Kidney glomerular epithelial cell (primary cell): ENCODE measurements around the gene ZDHHC22.

Source experiments
- DNase-seq: peaks from one replicate; lab custom pipeline; 2025; lab: John Stamatoyannopoulos, UW

Gene ZDHHC22

GRCh38 chr14:77141214-77142004, at the start of gene ZDHHC22:
ZDHHC22 (minus strand) TSS chr14:77141791; CDS start chr14:77139738, 2,053 bp downstream.
- no peak for DNase-seq

- no peak for DNase-seq
These were observed 49.4 kb upstream of the ZDHHC22 start for GRCh38 chr14:77190977-77191376.

- DNase-seq: no peak
These were observed 47.9 kb upstream of the ZDHHC22 start for GRCh38 chr14:77189479-77189878.

GRCh38 chr14:77187649-77188012, 46.0 kb upstream of the ZDHHC22 start:
- DNase-seq: no peak

GRCh38 chr14:77186911-77187648, 45.5 kb upstream of the ZDHHC22 start:
- DNase-seq: peak; percentile 55

- no peak for DNase-seq
These were observed 43.5 kb upstream of the ZDHHC22 start for GRCh38 chr14:77185093-77185465.

- no peak for DNase-seq
These were observed 43.0 kb upstream of the ZDHHC22 start for GRCh38 chr14:77184396-77185092.

GRCh38 chr14:77183896-77184295, 42.3 kb upstream of the ZDHHC22 start:
- DNase-seq: no peak

GRCh38 chr14:77181603-77182437, 40.2 kb upstream of the ZDHHC22 start, which contains the start of gene TMEM63C:
TMEM63C (plus strand) TSS chr14:77181798; CDS start chr14:77218814, 37,016 bp downstream.
- peak; percentile 75 for DNase-seq

- no peak for DNase-seq
These were observed 39.4 kb upstream of the ZDHHC22 start for GRCh38 chr14:77180726-77181602.

- DNase-seq: no peak
These were observed 37.1 kb upstream of the ZDHHC22 start for GRCh38 chr14:77178656-77179055.

- DNase-seq: no peak
These were observed 36.1 kb upstream of the ZDHHC22 start for GRCh38 chr14:77177702-77178101.

- DNase-seq: no peak
These were observed 34.3 kb upstream of the ZDHHC22 start for GRCh38 chr14:77175843-77176242.

- DNase-seq: peak; percentile 8
These were observed 32.5 kb upstream of the ZDHHC22 start for GRCh38 chr14:77173911-77174617.

- no peak for DNase-seq
These were observed 31.3 kb upstream of the ZDHHC22 start for GRCh38 chr14:77172916-77173315.

GRCh38 chr14:77170045-77170444, 28.5 kb upstream of the ZDHHC22 start:
- DNase-seq: no peak

- no peak for DNase-seq
These were observed 19.4 kb upstream of the ZDHHC22 start for GRCh38 chr14:77161011-77161410.

- no peak for DNase-seq
These were observed 17.3 kb upstream of the ZDHHC22 start for GRCh38 chr14:77158882-77159255.

GRCh38 chr14:77158175-77158881, 16.7 kb upstream of the ZDHHC22 start:
- peak; percentile 33 for DNase-seq

GRCh38 chr14:77157740-77158139, 16.1 kb upstream of the ZDHHC22 start:
- DNase-seq: no peak
